Stimulated activated CD8-positive, alpha-beta memory T cell treated with anti-CD3 and anti-CD28 coated beads, Interleukin-15, amount 100 ng/mL, for 1 hour (primary cell): ENCODE data around the gene SH2D4B.

Experiments used
- DNase-seq: peaks from one replicate; pipeline ENCODE4 v3.0.0-alpha.2; 2020; ENCODE audit warnings: low read depth

SH2D4B gene

DNA sequence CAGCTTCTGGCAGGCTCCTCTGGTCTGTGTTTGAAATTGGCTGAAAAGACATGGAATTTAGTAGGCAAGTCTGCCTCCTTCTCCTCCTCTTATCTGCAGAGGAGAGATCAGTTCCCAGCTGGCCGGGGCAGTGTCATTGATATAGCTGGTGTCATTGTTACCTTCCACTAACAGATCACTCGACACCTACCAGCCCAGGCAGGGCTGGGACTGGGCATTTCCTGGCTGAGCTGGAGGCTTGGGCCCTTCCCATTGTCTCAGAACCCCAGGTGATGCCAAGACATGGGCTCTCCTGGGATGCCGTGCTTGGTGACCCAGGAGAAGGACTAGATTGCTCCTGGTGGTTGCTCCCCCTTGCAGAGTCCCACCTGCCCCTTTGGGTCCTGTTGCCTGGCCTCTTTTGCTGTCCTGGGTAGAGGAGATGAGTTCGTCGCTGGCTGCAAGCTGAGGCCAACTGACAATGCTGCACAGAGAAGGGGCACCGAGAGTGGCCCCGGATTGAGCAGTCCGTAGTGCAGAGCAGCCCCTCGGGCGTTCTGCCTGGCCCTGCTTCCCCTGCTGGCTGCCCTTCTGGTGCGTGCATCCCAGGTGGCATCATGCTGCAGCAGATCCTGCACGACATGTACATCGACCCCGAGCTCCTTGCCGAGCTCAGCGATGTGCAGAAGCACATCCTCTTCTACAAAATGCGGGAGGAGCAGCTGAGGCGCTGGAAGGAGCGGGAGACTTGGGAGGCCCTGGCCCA, at the start of gene SH2D4B:
Gene SH2D4B, plus strand, starts transcription at position 167 of the 745 bp plus-strand sequence. Its CDS starts 430 bp downstream, at position 597.
- DNase-seq = no peak

DNA sequence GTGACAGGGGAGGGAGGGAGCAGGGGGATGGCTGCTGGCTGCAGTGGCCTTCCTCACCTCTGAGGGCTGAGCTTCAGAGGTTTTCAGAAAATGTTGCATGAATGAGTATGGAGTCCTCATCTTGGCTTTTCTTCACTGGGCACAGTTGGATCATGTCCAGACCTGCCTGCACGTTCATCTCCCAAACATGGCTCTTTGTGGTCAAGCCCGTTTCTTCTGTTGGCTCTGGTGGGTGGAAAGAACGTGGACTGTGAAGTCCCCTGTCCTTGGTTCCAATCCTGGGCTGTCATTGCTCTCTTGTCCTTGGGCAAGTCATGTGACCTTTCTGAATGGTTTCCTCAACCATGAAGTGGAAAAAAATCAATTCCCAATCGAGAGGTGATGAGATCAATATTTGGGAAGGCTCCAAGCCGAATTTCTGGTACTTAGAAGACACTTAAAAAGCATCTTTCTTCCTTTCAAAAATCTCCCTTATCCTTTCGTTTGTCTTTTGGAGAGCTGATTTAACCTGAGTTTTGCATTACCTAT, 49.1 kb upstream of the SH2D4B start:
- DNase-seq = no peak

DNA sequence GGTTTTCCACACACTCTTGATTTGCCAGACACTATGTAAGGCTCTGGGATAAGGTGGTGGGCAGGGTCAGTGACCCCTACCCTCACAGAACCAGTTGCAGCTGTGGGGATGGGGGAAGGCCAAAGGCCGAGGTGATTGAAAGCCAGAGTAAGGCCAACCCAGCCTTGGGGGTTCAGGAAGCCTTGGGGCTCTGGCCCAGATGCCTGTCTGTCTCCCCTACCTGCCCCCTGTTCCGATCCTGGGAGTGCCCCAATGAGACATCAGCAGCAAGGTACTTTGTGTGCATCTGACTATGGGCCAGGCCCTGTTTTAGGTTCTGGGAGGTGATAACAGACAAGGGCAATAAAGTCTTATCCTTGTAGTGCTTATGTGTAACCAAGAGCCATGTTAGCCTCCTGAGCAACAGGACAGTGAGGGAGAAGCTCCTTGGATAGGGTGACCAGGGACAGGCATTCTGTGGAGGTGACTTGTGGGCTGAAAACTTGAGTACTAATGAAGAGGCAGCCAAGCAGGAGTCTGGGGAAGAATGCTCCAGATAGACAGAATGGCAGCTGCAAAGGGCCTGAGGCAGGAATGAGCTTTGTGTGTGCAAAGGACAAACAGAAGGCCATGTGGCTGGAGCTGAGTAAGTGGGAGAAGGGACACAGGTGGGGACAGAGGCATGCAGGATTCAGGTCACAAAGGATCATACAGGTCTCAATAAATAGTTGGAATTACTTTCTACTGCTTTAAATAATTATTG, 48.2 kb upstream of the SH2D4B start:
- DNase-seq = no peak

DNA sequence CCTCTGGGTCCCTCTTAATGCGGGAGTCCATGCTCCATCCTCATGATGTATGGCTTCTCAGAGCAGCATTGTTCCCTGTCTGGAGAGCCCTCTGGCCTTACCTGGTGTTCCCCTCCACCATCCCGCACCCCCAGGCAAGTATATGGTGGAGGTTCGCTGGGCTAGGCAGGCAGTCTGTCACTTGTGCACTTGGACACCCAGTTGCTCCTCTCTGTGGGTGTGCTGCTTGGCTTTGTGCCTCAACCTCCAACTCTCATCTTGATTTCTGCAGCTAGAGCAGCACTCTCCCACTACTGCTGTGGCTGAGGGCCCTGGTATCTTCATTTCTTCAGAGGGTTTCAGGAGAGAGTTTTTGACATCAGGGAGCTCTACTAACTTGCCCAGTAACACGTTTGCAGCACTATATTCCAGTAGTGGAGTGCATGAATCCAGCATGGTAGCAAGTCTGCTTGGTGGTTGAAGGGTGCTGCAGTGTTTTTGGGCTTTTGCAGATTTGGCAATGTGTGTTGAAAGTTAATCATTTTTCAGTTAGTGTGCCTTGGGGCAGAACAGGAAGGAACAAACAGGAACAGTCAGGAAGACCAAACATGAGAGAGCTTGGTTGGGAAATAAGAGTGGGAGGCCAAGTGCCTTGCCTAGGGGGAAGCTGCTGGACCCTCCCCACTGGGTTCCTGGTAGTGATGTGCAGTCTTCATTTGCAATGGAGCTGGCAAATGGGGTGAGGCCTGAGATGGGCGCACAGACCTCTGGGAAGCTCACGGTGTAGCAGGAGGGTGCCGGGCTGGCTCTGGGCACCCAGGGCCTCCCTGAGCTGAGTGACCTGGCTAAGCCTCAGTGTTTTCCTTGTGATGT, 46.2 kb upstream of the SH2D4B start:
- DNase-seq = no peak

DNA sequence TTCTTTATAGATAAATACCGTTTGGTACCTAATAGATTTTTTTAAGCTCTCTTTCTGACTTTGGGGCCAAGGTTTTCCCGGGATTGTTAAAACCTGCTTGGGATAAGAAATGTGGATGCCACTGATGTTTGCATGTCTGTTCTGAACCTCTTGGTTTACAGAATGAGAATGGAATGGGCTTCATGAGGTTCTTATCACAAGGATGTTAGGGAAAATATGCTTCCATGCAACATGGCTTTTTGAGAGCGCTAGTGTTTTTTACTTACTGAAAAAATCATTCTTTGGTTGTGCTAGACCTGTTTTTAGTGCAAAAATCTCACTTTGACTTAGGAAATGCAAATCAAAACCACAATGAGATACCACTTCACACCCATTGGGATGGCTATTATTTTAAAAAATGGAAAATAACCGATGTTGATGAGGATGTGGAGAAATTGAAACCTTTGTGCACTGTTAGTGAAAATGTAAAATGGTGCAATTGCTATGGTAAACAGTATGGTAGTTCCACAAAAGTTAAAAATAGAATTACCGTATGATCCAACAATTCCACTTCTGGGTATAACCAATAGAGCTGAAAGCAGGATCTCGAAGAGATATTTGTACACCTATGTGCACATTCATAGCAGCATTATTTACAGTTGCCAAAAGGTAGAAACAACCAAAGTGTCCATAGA, 44.7 kb upstream of the SH2D4B start:
- DNase-seq = no peak

DNA sequence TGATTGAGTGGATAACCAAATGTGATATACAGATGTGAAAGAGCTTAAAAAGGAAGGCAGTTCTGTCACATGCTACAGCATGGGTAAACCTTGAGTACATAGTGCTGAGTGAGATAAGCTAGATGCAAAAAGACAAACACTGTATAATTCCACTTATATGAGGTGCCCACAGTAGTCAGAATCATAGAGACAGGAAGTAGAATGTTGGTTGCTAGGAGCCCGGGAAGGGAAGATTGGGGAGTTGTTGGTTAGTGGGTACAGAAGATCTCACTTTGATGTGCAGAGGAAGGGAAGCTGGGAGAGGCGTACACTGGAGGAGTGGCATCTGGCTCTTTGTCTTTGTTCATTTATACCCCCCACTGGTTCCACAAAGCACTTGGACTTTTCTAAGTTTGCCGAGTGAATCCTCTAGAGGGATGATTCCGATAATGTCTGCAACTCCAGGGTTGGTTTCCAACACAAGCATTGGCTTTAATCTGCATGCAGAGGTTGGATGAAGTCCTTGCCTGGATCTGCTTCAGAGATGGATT, 44.1 kb upstream of the SH2D4B start:
- DNase-seq = no peak

DNA sequence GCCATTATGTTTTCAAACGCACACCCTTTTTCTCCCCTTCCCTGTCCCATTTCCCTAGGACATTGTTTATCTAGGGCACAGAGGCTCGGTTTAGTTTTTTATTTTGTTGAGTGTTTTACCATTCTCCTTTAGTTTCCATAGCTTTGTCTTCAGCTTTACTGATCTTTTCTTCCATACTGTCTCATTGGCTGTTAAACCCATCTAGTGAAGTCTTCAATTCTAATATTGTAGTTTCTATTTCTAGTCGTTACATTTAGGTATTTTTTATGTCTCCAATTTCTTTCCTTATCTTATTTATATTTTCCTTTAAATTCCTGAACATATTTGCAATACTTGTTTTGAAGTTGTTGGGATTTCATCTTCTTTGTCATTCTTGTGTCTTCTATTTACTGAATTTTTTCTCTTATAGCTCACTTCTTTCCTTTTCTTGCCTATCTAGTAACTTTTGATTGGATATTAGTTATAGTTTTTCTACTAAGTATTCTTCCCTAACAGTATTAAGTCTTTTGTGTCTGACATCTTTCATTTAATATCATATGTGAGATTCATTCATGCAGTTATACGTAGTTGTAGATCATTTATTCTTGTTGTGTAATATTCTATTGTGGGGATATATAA, 41.0 kb upstream of the SH2D4B start:
- DNase-seq = no peak

DNA sequence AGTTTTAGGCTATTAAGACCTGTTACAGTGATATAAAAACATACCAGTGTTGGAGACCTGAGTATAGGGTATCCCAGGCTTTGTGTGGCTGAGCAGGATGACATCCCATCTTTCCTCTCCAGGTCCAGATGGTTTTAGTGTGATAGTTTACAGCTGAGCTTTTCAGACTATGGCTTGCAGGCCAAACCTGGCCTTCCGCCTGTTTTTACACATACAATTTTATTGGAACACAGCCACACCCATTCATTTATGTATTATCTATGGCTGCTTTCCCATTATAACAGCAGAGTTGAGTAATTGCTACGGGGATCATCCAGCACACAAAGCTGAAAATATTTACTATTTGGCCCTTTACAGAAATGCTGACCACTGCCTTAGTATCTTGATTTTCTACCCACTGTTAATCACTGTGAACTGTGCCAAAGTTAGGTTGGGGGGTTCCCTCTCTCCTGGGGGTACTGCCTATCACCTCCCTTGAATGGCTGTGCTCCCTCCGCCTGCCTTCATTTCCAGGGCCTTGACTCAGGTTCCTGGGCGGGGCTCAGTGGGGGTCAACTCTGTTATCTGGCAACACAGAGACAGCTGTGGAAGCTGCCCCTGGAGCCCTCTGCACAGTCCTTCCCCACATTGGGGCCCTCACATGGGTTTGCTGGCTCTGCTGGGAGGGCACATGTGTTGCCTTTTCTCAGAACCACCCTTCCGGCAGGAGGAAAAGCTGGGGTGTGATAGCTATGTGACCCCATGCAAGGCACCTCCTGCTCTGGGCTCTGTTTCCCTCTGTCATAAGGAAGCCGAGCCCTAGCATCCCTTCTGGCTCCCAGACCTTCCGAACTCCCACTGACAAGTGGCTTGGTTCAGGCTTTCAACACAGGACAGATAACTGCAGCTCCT, 40.3 kb upstream of the SH2D4B start:
- DNase-seq = no peak

DNA sequence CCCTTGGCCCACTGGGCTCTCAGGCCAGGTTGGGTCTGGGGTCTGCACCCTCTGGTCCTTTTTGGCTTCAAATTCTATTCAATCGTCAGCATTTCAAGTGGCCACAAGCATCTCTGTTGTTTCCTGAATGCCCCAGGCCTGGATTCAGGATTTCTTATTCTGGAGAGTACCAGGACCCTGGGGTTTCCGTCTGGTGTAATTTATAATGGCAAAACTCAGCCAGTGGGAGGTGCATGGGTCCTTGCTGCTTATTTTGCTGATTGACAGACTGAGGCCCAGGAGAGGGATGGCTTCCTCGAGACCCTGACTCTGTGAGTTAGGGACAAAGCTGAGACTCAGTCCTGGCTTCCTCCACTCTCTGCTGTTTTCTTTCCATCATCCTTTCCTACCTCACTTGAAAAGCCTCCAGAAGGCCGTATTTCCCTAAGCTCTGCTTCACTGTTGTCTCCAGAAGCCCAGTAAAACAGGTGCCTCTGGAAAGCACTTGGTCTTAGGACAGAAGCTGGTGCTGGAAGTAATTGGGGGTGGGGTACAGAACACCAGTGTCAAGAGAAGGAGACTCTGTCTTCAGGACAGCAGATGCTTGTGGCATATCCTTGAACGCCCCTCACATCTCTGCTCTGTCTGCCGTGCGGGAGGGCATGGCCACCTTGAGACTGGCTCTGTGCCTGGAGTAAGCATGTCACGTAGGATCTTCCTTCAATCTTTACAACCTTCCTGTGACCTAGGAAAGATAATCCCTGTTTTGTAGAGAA, 39.4 kb upstream of the SH2D4B start:
- DNase-seq = no peak

DNA sequence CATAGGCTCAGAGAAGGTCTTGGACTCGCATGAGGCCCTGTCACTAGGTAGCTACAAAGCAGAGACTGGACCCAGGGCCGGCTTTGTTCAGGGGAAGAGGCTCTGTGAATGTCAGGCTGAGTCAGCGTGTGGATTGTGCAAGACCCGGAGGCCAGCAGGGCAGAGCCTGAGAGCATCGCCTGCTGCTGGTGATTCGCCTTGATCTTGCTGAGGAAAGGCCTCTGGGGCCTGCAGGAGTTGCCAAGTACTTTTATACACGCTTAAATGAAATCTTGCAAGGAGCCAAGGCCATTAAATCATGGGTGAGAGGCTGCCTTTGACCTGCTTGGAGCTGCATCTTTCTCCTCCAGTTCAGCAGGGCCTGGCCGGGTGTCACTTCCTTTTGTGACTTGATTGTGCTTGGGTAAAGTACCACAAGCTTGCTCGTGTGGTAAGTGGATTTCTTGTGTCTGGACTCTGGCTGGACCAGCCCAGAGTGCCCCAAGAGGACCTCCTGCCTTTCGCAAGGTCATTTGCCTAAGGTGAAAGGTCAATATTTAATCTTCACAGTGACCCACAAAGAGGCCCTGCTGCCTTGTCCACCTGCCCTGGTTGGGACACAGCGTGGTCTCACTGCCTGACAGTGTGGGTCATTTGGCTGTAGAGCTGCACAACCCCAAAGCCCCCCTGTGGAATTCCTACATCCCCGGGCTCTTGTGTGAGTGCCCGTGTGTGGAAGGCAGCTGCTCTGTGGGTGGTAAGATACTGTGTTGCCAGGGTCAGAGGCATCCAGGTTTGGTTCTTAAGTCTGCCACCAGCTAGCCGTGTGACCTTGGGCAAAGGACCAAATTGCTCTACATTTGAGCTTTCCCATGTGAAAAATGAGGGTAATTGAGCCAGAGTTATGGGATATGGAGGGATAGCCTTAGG, 38.6 kb upstream of the SH2D4B start:
- DNase-seq = no peak

DNA sequence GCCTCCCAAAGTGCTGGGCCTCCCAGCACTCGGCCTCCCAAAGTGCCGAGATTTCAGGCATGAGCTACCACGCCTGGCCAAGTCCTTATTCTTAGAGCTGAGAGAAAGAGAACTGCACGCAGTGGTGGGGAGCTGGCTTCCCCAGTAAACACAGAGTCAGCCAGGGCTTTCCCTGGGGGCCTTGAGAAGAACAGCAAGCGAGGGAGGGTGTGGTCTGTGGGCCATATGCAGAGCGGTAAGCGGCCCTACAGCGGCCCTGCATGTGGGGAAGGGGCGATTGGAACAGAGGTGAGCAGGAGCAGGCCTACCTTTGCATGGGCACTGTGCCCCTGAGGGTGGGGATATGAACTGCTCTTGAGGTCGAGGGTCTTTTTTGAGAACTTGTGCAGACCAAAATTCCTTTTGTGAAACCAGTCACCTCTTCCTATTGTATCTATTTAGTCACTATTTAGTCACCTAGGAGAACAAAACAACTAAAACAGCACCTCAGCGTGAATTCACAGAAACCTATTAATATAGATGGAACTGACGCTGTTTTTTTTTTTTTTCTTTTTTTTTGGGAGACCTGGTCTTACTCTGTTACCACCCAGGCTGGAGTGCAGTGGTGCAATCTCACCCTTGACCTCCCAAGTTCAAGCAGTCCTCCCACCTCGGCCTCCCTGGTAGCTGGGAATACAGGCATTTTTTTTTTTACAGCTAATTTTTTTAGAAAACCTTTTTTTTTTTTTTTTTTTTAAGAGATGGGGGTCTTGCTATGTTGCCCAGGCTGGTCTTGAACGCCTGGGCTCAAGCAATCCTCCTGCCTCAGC, 36.9 kb upstream of the SH2D4B start:
- DNase-seq = no peak

DNA sequence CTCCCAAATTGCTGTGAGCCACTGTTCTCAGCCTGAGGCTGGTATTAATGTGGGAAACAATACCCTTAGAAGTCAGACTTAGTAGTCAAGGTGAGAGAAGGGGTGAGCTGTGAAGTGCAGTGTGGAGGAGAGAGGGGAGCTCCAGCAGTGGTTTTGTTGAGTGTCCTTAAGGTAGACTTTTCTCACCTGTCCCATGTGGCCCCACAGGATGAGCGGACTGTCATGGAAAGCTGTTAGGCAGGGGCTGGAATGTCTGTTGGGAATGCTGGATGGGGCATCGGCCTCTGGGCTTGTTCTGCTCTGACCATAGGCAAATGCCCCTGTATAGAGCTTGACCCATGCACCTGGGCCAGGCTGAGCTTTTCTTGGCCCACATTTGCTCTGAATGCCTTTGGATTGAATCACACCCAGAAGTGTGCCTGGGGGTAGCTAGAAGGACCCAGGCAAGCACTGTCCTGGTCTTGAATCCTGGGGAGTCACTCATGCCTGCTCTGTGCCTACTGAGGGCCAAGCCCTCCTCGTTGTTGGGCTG, 36.3 kb upstream of the SH2D4B start:
- DNase-seq = no peak

DNA sequence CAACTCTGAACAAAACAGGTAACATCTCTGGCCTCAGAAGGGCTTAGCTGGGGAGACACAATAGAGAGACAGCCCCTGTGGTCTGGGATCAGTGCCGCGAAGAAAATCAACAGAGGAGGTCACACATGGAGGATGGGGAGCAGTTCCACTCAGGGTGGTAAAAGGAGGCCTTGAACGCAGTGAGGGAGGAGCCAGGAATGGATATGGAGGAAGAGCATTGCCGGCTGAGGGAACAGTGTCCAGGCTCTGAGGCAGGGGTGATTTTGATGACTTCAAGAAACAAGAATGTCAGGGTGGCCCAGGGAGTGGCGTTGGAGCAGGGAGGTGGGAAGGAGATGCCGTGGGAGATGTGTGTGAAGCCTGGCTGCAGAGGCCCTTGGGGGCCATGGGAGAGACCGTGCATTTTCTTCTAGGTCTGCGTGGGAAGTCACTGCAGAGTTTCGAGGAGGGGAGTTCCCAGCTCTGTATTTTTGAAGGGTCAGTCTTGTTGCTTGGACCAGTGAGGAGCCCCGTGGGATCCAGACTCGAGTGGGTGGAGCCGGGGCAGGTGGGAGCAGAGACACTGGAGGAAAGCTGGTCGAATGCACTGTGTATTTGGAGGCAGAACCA, 35.7 kb upstream of the SH2D4B start:
- DNase-seq = no peak

DNA sequence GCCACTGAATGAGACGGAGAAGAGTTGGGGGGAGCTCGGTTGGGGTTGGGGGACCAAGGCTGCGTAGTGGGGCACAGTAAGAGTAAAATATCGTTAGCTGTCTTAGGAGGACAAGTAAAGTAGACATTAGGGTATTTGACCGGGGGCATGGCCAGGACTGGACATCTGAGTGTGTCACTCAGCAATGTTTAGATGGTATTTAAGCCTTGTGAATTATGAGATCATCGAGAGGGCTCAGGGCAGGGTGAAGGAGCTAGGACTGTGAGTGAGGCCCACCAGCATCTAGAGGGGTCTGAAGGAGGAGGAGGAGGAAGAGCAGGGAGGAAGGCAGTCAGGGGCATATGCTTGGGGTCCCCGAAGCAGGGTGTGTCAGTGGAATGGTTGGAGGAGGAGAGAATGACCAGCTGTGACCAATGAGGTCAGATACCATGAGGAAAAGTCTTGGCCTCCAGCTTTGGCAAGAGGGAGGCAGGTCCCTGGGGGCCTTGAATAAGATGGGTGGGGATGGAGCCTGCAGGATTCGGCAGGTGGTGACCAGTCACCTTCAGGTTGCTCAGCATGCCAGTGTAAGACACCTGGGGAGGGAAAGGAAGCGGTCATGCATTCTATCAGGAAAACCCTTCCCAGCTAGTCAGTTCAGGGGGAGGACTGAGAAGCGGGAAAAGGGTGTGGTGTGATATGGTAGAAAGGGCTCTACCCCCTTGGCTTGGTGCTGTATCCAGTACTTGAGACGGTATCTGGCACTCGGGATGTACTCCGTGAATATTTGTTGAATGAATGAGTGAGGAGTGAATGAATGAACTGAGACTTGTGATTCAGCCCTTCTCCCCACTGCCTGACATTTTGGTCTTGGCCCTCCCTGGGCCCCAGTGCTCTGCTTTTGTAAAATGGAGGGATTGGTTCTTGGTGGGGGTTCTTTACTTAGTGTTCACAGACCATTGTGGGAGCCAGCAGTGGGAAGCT, 34.8 kb upstream of the SH2D4B start:
- DNase-seq = no peak

DNA sequence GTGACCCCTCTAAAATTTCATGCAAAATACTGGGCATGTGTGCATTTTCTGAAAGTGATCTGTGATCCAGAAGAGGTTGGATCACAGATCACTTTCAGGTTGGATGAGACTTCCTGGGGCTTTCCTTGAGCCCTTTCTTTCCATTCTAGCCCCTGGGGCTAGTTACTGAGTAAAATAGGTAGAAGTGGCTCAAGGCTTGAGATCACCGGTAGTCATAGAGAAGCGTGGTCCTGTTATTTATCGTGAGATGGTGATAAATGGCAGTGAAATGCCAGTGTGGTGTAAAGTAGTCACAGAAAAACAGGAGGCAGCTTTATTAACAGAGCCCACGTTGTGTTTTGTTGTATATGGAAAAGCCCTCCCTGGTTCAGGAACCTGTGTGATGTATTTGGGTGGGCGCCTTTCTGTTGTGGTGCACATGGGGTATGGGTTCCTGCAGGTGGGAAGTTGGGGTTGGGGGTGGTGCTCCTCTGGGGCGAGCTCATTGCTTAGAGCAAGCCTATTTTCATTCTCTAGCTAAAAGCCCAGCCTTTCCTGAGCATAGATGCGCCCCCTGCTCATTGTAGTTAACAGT, 34.0 kb upstream of the SH2D4B start:
- DNase-seq = no peak
